ENCODE data around the gene CASR. TPM values are rescaled to one million over a fixed set of nuclear protein-coding genes. Genes with fewer than 3 reads are reported as not detected.
A peak's percentile ranks its signal among the peaks of the same experiment; 100 is the strongest.

The CASR gene
- total and polyA plus RNA-seq, 8 donors: 0.04 to 0.24 (median 0.13) TPM; not detected in 1

DNA sequence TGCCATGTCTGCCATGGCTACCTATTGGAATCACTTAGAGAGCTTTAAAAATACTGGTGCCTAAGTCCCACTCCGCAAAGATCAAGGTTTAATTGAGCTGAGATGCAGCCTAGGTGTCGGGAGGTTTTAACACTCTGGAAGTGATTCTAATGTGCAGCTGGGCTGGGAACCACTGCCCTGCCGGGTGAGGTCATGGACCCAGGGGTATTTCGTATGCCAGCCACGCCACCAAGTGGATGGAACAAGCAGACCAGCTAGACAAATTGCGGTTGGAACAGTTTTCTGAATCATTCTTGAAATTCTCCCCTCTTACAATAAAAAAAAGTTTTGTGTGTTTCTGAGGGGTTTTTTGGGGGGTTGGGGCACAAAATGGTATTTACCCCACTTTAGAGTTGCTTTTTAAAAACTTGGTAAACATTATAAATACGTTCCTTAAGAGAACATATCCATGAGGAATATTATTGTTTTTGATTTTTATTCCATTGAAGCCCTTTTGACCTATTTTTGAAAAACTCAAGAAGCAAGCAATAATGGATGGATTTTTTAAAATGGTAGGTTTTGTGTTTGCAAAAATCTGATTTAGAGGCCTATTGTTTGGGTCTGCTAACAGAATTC is 75.4 kb downstream of the CASR start:
- ATAC-seq (peak; percentile 96), DNase-seq (peak; percentile 26 to 87 (median 67))
- intact Hi-C loops (cut with DNase I): loop anchor here in 1 of 2 donors (10.0 kb wide), 1 partner anchor 154 kb away; no protein-coding TSS in a partner anchor
- Histone ChIP-seq H3K4me3 (no peak overlapping the region), H3K4me1 (peaks cover 0 to 16% of the 10 kb centered on the region in 2 donors), H3K36me3 (no peaks in the 10 kb centered on the region), H3K9me3 (no peaks in the 10 kb centered on the region), H3K27ac (no peak overlapping the region), H3K27me3 (peaks cover 0 to 14% of the 10 kb centered on the region in 2 donors)
- TF ChIP-seq CTCF (IDR thresholded peaks at IDR 0.05): peak; percentile 47 to 49

DNA sequence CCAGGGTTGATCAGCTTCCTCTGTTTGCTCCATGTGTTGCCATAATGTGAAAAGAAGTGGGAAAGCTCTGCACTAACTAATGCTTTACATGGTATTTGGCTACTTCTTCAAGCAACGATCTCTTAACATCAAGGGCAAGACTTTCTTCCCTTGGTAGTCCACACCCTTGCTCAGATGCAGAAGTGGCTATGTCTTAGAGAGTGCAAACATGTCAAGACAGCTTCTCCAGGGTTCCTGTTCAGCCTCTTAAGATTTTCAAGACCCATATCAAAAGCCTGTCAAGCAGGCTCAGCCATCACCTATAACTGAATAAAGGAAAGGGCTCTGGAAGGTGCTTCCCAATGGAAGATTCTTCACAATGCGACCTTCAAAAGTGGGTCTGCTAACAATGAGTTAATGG is 76.7 kb downstream of the CASR start:
- H3K4me1 ChIP-seq: peaks cover 0 to 16% of the 10 kb centered on the region in 2 donors
- H3K27ac ChIP-seq: no peak overlapping the region
- DNase-seq (peak in 1 of 4 donors; percentile 26), ATAC-seq (peak; percentile 61)
- no peak for TF ChIP-seq CTCF (IDR thresholded peaks at IDR 0.05)
- peaks cover 0 to 19% of the 10 kb centered on the region in 2 donors for H3K27me3 ChIP-seq
- H3K4me3 ChIP-seq: no peak overlapping the region
- intact Hi-C loops (cut with DNase I): no loop called here
- no peaks in the 10 kb centered on the region for H3K36me3 ChIP-seq
- H3K9me3 ChIP-seq: no peaks in the 10 kb centered on the region

DNA sequence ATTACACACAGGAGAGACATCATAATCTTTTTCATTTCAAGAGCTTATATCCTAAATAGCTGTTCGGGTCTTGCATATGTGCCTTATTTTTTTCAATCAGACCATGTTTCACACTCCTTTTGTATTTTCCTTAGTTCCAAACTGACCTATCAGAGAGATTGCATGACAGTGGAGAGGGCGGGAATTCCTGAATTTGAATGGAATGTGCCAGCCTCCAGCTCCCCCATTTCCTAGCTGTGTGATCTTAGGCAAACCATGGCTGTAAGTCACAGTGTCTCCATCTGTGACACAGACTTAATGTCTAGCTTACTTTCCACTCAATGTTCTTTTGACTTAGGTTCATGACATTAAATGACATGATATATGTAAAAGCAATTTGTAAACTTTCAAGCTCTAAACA is 79.6 kb downstream of the CASR start:
- Histone ChIP-seq H3K4me1 (peaks cover 0 to 7% of the 10 kb centered on the region in 2 donors), H3K27me3 (peaks cover 0 to 19% of the 10 kb centered on the region in 2 donors), H3K36me3 (no peaks in the 10 kb centered on the region), H3K4me3 (no peak overlapping the region), H3K27ac (no peak overlapping the region), H3K9me3 (no peaks in the 10 kb centered on the region)
- no peak for TF ChIP-seq CTCF (IDR thresholded peaks at IDR 0.05)
- ATAC-seq (no peak), DNase-seq (no peak)
- intact Hi-C loops (cut with DNase I): no loop called here

DNA sequence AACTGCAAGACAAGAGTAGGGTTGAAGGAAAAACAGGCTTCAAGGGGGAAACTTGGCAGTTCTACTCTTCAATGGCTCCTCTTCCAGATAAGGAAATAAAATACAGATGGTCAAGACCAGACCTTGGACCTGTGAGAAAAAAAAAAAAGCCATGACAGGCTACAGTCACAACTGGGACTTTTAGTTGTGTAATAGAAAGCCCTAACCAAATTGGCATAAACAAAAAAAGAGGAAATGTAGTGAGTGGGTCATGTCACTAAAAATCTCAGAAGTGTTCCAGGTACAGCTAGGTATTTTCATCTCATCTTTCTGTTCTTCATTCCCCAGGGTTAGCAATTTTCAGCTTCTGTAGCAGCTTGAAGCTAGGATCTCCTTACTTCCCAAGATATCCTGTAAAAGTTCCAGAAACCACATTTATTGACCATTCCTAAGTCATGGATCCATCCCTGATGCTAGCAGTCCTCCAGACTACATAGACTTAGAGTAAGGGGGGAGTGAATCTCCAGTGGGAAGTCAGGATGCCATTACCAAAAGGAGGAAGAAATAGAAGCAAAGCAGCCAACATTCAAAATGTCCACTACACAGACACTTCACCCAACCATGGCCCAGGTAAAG is 80.6 kb downstream of the CASR start:
- ATAC-seq: no peak
- H3K4me3 ChIP-seq: no peak overlapping the region
- H3K9me3 ChIP-seq: no peaks in the 10 kb centered on the region
- DNase-seq: no peak
- H3K36me3 ChIP-seq: no peaks in the 10 kb centered on the region
- intact Hi-C loops (cut with DNase I): no loop called here
- H3K4me1 ChIP-seq: peaks cover 0 to under 1% of the 10 kb centered on the region in 2 donors
- TF ChIP-seq CTCF (IDR thresholded peaks at IDR 0.05): no peak
- peaks cover 0 to 19% of the 10 kb centered on the region in 2 donors for H3K27me3 ChIP-seq
- no peak overlapping the region for H3K27ac ChIP-seq

DNA sequence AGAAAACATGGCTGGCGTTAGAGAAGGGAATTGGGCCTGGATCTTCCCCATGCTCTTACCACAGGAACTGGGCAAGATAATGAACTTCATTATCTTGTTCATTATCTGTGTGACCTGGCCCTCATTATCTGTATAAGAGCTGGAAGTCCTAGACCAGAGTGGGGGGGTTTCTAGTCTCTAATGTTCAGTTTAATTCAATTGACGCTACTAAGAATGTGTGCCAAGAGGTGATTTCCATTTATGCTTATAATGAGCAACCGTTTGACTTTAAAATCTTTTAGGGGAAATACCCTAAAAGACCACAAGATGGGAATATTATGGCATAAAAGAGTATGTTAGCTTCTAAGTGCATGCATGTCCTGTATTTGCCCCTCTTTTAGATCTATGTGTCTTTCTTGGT is 82.5 kb downstream of the CASR start:
- peaks cover 0 to under 1% of the 10 kb centered on the region in 2 donors for H3K4me1 ChIP-seq
- TF ChIP-seq CTCF (IDR thresholded peaks at IDR 0.05): no peak
- DNase-seq (no peak), ATAC-seq (no peak)
- H3K27ac ChIP-seq: no peak overlapping the region
- H3K4me3 ChIP-seq: no peak overlapping the region
- intact Hi-C loops (cut with DNase I): no loop called here
- H3K27me3 ChIP-seq: peaks cover 0 to 19% of the 10 kb centered on the region in 2 donors
- H3K9me3 ChIP-seq: no peaks in the 10 kb centered on the region
- H3K36me3 ChIP-seq: no peaks in the 10 kb centered on the region
